GM18517 (cell line): Measurements from ENCODE around the gene STK32B.

Source experiments
- ATAC-seq: cut with Tn5 transposase; IDR thresholded peaks from one replicate; pipeline ENCODE4 v1.9.1; 2021; ENCODE audit warnings: mild to moderate bottlenecking, moderate library complexity; ENCODE audit not compliant: unreplicated experiment

The STK32B gene

DNA sequence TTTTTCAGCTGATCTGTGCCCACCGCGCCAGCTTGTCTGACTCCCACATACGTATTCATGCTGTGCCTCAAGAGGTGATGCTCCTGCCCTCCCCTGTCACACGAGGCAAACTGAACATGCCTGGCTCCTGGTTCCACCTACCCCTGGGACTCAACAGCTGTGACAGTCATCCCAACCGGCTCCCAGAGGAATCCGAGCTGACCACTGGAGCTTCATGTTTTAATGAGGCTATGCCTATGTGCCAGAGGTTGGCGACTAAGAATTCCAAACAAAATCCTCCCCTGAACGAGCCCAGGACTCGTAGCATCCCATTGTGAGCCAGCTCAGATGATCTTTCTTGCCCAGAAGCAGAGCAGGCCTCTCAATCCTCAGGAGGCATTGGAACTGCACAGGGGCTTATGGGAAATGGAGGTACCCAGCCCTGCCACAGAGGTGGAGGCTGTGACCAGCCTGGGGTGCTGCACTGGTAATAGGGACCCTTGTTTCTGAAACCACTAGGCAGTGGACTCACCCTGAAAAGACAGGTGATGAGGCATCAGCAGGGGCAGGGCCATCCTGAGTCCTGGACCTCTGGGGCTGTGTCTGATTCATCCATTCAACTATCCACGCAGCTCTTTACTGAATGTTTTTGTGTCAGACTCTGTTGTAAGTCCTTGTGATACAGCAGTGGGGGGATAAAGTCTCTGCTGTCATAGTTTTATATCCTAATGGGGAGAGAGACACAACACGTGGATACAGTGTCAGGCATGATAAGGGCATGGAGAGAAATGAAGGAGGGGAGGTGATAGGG, 332.1 kb downstream of the STK32B start:
- no peak for ATAC-seq

- ATAC-seq: no peak
Observed at GRCh38 chr4:5385741-5386311, 334.5 kb downstream of the STK32B start.

- no peak for ATAC-seq
Observed at GRCh38 chr4:5386921-5387320, 335.6 kb downstream of the STK32B start.

DNA sequence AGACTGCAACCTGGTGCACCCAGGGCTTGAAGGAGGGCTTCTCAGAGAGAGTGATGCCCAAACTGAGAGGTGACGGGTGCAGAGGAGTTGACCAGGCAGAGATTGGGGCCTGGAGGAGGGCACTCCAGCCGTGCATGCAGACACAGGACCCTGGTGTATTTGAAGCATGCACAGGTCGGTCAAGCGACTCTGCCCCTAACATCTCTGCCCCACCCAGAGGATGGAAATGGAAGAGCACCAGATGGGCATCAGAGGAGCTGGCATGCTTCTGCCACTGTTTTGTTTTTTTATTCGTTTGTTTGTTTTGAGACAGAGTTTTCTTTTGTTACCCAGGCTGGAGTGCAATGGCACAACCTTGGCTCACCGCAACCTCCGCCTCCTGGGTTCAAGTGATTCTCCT, 336.2 kb downstream of the STK32B start:
- no peak for ATAC-seq

GRCh38 chr4:5389756-5390310, 338.6 kb downstream of the STK32B start:
- no peak for ATAC-seq

GRCh38 chr4:5391492-5391891, 340.2 kb downstream of the STK32B start:
- ATAC-seq: no peak

GRCh38 chr4:5393911-5394513, 342.7 kb downstream of the STK32B start:
- ATAC-seq: no peak

DNA sequence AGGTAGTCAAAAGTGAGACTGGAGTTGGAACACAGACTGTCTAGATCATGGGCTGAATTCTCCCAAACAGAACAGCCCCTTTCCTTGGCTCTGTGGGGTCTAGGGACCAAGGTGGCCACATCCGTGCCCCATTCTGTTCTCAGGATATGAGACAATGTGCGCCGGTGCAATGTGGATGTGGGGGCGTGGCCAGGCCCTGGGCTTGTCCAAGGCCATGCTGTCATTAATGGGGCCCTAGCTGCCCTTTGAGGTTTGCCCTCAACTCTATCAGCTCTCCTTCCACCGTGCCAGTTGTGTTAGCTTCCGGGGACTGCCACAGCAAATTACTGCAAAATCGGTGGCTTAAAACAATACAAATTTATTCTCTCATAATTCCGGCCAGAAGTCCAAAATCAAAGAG, 344.5 kb downstream of the STK32B start:
- no peak for ATAC-seq

GRCh38 chr4:5398056-5398455, 346.8 kb downstream of the STK32B start:
- ATAC-seq: no peak

GRCh38 chr4:5399124-5399523, 347.8 kb downstream of the STK32B start:
- no peak for ATAC-seq

DNA sequence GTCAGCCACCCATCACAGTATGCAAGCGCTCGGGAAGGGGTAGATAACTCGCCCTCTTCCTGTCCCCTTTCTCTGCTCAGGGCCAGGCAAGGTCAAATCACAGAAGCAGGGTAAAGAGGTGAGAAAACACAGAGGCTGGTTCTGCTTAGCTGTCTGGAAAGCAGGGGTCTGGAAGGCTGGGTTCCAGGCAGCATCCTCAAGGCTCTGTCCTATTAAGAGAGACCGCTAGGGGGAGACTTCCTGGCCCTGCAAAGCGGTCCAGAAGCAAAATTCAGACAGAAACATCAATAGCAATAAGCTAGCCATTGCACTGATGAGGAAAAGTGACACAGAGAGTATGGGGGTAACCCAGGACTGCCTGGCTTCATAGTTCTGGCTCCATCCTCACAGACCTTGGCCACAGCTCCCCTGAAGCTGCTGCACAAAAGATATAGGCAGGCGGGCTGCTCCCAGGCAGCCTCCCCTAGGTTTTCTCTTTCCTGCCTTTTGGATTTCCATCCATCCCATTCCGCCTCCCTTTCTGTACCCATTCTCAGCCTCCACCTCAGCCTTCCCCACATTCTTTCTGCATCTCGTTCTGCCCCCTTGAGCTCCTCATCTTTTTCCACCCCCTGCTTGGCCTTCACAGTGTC, 348.6 kb downstream of the STK32B start:
- ATAC-seq: no peak

DNA sequence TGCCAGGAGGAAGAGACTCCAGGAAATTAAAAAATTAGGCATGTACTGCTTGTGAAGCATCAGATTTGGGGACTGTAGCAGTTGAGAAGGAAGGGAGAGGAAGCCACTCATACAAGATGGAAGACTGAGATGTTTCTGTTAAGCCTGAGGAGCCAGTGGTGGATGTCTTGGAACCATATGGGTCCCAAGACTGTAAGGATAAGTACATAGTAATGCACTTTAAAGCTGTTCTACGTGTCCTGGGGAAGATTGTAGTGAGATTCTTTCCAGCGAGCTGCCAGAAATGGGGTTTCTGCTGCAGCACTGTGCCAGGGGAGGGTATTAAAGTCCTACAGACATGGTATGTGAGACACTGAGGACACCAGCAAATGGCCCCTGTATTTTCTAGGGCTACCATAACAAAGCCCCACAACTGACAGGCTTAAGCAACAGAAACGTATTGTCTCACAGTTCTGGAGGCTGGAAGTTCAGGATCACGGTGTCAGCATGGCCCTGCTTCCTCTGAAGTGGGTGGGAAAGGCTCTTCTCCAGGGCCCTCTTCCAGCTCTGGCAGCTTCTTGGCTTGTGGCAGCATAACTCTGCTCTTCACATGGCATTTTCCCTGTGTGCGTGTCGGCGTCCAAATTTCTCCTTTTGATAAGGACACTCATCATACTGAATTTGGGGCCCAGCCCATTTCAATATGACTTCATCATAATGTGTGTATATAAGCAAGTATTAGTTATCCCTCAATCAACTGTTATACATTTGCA, 352.6 kb downstream of the STK32B start:
- ATAC-seq: no peak

- ATAC-seq: no peak
Observed at GRCh38 chr4:5409237-5409636, 358.0 kb downstream of the STK32B start.

- no peak for ATAC-seq
Observed at GRCh38 chr4:5409972-5410618, 358.8 kb downstream of the STK32B start.

DNA sequence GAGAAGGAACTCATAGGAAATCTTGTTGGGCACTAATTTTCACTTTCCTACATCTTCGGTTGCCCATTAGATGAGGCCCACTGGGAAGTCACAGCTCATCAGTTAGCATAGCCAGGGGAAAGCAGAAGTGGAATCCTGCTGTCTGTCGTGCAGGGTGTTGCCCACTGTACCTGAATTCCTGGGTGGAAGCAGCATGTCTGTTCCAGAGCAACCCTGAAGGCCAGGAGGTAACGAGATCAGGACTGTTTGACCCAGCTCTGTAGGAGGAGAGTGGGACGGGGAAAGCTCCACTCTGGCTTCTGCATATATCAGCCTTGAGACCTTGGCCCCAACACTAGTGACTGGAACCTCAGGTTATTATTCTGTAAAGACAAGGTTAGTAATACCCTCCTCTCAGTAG, 361.0 kb downstream of the STK32B start:
- no peak for ATAC-seq

DNA sequence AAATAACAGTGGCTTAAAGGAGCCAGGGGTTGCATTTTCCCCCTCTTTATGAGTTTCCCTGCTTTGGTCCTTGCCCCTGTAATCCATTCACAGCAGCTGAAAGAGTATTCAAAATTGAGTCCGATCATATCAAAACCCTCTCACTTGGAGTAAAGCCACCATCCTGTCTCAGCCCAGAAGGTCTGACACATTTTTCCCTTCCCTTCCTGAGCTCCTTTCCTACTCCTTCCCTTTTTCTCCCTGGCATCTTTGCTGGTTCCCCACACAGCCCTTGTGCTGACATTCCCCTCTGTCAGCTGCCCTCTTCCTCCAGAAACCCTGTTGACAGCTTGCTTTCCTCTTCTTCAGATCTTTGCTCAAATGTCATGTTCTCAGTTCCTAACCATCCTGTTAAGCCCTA, 361.5 kb downstream of the STK32B start:
- no peak for ATAC-seq

- no peak for ATAC-seq
Observed at GRCh38 chr4:5416637-5417036, 365.4 kb downstream of the STK32B start.

DNA sequence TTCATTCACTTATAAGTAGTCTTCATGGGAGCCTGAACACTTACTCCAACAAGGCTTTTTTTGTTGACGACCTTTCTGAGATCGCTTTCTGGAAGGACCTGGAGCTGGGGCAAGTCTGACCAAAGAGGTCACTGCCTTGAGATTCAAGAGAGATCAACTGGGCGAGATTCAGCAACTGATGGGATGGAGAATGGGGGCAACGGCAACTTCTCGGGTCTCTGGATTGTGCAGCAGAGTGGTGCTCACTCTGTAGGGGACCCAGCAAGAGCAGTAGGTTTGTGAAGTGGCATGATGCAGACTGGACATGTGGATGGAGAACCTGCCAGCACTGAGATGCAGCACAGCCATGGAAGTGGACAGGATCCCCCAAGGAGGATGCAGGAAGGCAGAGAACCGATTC, 369.0 kb downstream of the STK32B start:
- no peak for ATAC-seq

GRCh38 chr4:5421416-5421815, 370.1 kb downstream of the STK32B start:
- ATAC-seq: no peak

DNA sequence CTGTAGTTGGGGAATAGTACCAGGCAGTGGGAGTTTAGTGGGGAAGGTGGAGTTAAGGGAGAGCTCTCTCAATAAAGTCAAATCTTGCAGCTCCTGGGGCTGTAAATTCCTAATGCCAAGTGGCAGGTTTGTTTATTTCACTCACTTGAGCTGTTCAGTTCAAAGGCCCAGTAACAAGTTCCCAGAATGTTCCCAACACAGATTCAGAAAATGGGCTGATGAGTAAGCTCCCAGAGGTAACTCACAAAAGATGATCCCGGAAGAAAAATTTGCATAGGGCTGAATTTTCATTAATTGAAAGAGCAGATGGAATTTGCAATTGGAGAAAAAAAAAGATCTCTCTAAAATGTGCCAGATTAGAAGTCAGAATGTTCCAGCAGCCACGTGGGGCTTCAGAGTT, 370.9 kb downstream of the STK32B start:
- ATAC-seq: no peak
